ENCODE measurements around the gene RFX8. TPM values are rescaled to one million over a fixed set of nuclear protein-coding genes. Genes with fewer than 3 reads are reported as not detected.
"Not testable (repeated sequence)": the region's sequence is repeated elsewhere in the genome, so short reads cannot be mapped to it uniquely, and the experiment has no call there.

The RFX8 gene
- total RNA-seq, 1 experiment from 2014 or later = not detected

DNA sequence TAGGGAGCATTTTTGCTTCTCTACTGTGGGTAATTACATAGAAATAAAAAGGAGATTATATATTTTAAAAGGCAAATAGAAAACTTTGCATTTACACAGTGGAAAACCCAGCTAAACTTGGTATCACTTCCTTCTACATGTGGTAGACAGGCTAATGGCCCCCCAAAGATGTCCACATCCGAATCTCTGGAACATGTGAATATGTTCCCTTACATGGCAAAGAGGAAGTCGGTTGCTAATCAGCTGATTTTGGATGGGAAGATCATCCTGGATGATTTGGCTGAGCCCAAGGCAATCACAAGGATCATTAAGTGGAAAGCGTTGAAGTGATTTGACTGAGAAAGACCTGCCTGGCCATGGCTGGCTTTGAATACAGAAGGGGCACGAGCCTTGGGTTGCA is 113.8 kb downstream of the RFX8 start:
- DNase-seq (ENCODE audit: low spot score) = no peak
- in situ Hi-C loops (cut with HindIII; ENCODE audit: low sequenced_read_pairs) = no loop called here

DNA sequence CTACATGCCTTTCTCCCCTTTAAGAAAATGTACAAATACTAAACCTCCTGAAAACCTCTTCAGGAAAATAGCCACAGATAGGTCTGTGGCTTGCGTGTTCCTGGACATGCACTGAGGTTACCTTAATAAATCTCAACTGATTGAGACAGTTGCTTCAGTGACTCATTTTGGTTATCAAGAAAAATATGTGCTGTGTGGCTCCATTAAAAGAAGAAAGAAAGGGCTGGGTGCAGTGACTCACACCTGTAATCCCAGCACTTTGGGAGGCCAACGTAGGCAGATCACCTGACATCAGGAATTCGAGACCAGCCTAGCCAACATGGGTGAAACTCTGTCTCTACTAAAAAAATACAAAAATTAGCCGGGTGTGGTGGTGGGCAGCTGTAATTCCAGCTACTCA is 114.7 kb downstream of the RFX8 start:
- no peak for DNase-seq (ENCODE audit: low spot score)
- in situ Hi-C loops (cut with HindIII; ENCODE audit: low sequenced_read_pairs) = no loop called here

DNA sequence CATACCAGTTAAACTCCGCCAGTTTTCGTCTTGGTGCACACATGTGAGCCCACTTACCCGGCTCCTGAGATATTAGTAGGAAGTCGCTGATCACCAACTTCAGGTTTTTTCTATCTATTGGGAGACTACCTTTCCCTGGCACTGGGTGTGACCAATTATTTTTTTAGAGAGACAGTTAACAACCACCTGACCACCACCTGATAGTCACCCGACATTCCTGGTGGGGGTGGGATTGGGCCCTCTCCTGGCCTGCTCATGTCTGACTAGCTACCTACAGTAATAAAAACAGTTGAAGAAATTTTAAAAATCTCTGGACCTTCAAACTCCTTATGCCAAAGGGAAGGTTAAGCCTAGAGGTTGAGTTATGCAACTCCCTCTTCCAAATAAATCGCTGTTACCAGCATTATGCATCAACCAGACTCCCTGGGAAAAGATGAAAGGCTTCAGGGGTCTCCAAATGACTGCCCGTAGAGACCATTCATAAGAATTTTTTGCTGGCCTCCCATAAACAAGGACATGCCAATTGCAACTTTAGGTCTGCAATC is 115.4 kb downstream of the RFX8 start:
- DNase-seq (ENCODE audit: low spot score) = no peak
- in situ Hi-C loops (cut with HindIII; ENCODE audit: low sequenced_read_pairs) = no loop called here

DNA sequence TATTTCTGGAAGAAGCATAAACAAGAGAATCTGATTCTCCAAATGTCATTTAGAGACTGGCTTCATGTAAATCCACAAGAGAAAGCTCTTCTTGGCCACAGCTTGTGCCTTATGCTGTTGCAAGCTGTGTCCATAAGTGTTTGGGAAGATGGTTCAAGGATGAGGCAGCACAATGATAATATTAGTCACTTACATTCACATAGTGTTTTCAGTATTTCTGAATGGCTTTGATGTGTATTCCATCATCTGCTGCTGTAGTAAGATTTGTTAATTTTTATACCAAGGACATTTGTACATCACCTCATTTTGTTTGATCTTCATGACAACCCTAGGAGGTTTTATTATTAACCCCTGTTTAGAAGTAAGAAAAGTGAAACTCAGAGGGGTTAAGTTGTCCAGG is 117.5 kb downstream of the RFX8 start:
- in situ Hi-C loops (cut with HindIII; ENCODE audit: low sequenced_read_pairs) = no loop called here
- DNase-seq (ENCODE audit: low spot score) = no peak

DNA sequence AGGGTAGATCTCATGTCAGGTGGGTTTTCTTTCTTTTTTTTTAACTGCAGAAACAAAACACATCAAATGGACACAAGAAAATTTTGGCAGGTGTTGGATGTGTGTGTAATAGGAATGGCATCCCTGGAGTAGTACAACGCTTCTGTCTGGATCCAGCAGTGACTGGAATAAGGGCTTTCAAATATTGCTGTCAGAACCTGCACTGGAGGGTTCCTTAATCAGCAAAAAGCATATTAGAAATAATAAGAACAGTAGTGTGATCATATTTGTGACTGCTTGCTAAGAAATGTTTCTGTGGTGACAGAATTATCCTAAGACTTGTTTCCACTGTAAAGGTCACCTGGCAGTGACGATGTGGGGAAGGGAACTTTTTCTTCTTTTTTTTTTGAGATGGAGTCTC is 118.4 kb downstream of the RFX8 start:
- in situ Hi-C loops (cut with HindIII; ENCODE audit: low sequenced_read_pairs) = no loop called here
- DNase-seq (ENCODE audit: low spot score) = no peak

DNA sequence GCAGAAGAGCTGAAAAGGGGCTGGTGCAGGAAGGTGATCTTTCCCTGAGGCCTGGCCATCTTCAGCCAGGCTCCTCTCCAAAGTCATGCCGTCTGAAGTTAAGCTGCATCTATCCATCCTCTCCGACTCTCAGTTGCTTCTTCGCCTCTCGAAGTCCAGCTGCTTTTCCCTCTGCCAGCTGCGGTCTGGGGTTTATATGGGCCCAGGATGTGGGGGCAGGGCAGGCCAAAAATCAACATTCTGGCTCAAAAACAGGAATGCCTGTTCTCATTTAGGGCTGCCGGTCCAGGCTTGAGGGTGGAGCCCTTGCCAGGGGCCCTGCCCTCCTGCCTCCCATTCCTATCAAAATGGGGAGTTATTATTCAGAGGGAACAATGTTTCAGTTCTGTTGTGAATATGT is 118.9 kb downstream of the RFX8 start:
- in situ Hi-C loops (cut with HindIII; ENCODE audit: low sequenced_read_pairs) = no loop called here
- DNase-seq (ENCODE audit: low spot score) = no peak

DNA sequence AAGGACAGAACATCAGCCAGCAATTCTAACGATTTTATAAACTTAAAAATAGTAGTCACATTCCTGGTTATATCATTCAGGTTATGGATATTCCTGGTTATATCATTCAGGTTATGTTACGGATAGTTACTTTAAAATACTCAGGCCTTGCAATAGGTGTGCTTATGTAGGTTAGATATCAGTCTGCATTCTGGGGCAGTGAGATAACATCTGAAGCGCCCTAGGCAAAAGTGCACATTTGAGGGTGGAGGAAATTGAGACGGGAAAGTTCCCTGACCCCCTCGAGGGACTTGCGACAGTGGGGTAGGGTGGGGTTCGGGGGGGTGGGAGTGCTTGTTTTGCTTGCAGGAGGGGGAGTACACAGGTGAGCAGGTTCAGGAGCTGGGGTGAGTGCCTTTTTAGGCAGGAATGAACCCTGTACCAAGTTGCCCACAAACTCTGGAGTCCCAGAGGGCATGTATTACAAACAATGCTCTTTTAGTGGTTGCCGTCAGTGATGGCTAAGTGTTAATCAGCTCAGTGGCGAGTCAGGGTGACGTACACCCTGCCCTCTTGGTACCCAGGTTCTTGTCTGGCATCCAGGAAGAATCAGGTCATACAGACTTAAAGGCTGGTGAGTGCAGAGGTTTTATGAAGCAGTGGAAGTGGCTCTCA is 119.4 kb downstream of the RFX8 start:
- no peak for DNase-seq (ENCODE audit: low spot score)
- in situ Hi-C loops (cut with HindIII; ENCODE audit: low sequenced_read_pairs) = no loop called here

DNA sequence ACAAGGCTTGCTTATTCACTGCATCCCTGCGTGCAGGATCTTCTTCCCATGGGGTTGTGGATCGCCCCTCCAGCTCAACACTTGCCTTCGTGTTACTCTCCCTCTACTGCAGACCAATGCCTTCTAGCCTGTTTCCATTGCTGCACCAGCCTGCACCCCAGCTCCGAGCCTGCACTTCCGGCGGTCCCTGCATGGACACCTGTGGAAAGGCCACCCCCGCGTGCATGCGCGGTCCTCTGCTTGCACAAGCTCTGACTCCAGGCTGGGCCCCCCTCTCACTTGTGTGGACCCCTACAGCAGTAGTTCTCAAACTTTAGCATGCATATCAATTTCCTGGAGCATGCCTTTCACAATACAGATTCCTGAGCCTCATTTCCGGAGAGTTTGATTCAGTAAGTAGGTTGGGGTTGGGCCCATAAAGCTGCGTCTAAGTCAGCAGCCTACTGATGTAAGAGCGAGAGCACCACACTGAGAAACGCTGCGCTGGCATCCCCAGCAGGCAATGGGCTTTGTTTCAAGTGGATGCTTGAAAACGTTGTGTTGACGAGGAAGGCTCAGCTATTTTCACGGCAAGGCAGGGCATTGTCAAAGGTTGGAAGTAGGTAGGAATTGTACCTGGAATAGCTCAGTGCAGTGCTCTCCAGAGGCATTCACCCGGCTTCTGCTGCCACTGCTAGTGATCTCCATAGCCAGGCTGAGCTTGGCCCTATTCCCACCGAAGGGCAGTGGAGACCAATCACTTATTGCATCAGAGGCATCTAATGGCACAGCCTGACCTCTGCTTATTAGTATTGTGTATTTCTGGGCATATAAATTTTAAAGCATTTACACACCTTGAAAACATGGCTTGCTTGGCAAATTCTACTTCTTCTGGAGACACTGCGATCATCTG is 120.2 kb downstream of the RFX8 start:
- in situ Hi-C loops (cut with HindIII; ENCODE audit: low sequenced_read_pairs) = no loop called here
- no peak for DNase-seq (ENCODE audit: low spot score)

DNA sequence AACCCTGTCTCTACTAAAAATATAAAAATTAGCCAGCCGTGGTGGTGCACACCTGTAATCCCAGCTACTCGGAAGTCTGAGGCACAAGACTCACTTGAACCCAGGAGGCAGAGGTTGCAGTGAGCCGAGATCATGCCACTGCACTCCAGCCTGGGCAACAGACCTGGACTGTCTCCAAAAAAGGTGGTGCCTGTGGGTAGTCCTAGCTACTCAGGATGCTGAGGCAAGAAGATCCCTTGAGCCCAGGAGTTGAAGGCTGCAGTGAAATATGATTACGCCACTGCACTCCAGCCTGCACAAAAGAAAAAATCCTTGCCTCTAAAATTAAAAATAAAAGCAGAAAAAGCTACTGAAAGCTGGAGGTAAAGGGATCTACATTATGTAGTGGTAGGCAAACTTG is 122.3 kb downstream of the RFX8 start:
- in situ Hi-C loops (cut with HindIII; ENCODE audit: low sequenced_read_pairs); DNase-seq (ENCODE audit: low spot score): not testable (repeated sequence)

DNA sequence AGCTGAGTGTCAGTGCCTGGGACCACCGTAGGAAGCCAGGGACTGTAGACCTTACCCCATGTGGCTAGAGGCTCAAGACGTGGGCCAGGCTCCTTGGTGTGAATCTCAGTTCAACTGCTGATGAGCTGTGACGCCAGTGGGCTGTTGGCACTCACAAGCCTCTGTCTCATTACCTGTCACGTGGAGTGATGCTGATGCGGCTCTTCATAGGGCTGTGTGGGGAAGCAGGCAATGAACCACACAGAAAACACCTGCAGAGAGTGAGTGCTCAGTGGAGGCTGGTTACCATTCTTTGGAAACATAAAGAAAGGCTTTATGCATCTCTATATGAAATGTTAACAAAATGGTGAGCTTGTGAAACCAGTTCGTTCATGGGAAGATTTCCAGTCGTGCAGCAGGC is 123.7 kb downstream of the RFX8 start:
- DNase-seq (ENCODE audit: low spot score) = no peak
- in situ Hi-C loops (cut with HindIII; ENCODE audit: low sequenced_read_pairs) = no loop called here

DNA sequence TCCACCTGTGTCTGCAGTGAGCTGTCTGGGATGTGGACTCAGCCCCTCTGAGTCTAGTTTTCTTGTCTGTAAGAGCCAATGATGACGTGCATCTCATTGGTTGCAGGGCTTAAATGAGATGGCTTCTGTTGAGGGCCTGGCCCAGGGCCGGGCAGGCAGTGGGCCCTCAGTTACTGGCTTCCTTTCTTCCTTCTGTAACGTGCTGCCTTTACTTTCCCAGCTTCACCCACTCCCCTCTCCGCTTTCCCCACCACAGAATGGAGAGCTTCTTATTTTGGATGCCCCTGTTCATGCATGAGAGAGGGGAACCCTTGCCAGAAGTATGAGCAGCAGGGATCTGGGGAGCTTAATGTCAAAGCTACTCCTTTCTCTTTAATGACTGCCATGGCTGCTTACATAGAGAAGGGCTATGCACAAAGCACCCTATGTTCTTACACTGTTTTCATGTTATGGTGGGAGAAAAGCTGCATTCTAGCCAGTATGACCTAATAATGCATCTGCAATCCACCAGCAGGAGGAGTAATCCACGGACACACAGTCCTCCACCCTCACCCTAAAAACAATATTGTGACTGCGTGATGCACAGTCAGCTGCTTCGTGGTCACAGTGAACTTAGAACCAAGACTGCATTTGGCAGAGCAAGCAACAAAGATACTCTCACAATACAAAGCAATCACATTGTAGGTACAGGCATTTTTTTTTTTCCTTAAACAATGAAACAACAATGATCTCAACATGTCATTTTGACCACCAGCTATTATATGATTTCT is 124.8 kb downstream of the RFX8 start:
- in situ Hi-C loops (cut with HindIII; ENCODE audit: low sequenced_read_pairs) = no loop called here
- no peak for DNase-seq (ENCODE audit: low spot score)

DNA sequence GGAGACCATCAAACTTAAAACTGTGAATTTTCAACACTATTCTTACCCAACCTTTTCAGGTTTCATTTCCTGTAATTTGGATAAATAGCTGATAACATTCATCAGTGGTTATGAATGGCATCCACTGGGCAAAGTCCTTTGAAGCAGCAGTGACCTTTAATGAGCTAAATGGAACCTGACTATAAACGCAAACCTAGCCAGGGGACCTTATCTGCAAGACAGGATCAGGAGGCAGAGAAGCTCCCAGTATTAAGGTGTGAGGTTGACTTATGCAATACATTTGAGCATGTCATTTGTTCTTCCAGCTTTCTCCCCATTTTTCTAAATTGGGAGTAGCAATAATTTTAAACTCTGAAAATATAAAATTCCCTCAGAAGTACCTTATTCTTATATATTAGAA is 126.0 kb downstream of the RFX8 start:
- in situ Hi-C loops (cut with HindIII; ENCODE audit: low sequenced_read_pairs) = no loop called here
- no peak for DNase-seq (ENCODE audit: low spot score)

Other genes starting within 250 kb of the RFX8 start
- 82.5 and 89.0 TPM in 2 replicates for gene CNOT11, start 222.2 kb downstream of the RFX8 start, total RNA-seq (2014; rRNA removed; shearing (Covaris generic))
- gene RNF149, start 166.4 kb downstream of the RFX8 start, total RNA-seq (2014; rRNA removed; shearing (Covaris generic)) = 21.7 and 26.7 TPM in 2 replicates
- gene CREG2, start 87.6 kb downstream of the RFX8 start, total RNA-seq (2014; rRNA removed; shearing (Covaris generic)) = not detected in 2 replicates
- gene MAP4K4, start 222.6 kb upstream of the RFX8 start, total RNA-seq (2014; rRNA removed; shearing (Covaris generic)) = 47.3 and 70.8 TPM in 2 replicates

Measured in G401 (cell line).